GM20000 (cell line): ENCODE measurements around the gene STAC.

Source experiments
- DNase-seq: peaks from one replicate; pipeline ENCODE4 v3.0.0; 2012; ENCODE audit warnings: low spot score
- TF ChIP-seq, protein P1 (sequence below): IDR thresholded peaks from 2 replicates; pipeline ENCODE4 v1.5.1; 2012; ENCODE audit warnings: mild to moderate bottlenecking, control low read depth; ENCODE audit errors: extremely low read depth, missing control alignments

The STAC gene

DNA sequence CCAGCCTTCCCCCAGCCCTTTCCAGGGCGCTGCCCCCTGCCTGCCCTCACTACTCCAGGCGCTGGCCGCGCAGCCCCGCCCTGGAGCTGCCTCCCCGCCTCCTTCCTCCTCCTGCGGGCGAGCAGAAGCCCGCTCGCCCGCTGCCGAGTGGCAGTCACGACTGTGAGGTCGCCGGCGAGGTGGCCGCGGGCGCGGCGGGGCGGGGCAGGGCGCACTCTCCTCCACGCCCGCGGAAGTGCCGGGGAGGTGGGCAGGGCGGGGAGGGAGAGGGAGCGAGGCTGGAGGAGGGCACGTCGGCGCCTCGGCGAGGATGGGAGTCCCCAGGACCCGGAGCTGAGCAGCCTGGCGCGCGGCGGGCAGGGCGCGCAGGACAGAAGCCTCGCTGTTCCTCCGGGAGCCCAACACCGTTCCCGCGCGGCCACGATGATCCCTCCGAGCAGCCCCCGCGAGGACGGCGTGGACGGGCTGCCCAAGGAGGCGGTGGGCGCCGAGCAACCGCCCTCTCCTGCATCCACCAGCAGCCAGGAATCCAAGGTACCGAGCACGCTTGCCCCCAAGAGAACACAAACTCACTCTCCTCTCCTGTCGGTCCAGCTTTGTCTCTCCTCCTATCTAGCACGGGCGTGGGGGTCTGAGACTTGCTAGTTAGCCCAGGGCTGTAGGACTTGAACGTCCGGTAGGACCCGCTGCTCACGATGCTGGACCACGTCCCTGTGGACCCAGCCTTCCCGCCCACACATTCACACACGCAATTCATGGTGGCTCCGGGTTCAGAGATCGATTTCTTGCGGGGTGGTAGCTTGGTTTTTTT is at the start of gene STAC:
Gene STAC (plus strand): TSS at position 284 of the 811 bp plus-strand sequence. CDS start 140 bp downstream, at position 424.
- TF ChIP-seq, protein P1, sequence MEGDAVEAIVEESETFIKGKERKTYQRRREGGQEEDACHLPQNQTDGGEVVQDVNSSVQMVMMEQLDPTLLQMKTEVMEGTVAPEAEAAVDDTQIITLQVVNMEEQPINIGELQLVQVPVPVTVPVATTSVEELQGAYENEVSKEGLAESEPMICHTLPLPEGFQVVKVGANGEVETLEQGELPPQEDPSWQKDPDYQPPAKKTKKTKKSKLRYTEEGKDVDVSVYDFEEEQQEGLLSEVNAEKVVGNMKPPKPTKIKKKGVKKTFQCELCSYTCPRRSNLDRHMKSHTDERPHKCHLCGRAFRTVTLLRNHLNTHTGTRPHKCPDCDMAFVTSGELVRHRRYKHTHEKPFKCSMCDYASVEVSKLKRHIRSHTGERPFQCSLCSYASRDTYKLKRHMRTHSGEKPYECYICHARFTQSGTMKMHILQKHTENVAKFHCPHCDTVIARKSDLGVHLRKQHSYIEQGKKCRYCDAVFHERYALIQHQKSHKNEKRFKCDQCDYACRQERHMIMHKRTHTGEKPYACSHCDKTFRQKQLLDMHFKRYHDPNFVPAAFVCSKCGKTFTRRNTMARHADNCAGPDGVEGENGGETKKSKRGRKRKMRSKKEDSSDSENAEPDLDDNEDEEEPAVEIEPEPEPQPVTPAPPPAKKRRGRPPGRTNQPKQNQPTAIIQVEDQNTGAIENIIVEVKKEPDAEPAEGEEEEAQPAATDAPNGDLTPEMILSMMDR = no peak
- DNase-seq = no peak

- TF ChIP-seq, protein P1 = no peak
- no peak for DNase-seq
These were observed 48.2 kb upstream of the STAC start for GRCh38 chr3:36332139-36332538.

GRCh38 chr3:36362216-36362615 is 18.1 kb upstream of the STAC start:
- DNase-seq = no peak
- TF ChIP-seq, protein P1 = no peak

GRCh38 chr3:36362973-36363372 is 17.3 kb upstream of the STAC start:
- DNase-seq = no peak
- TF ChIP-seq, protein P1 = no peak

GRCh38 chr3:36364260-36364659 is 16.0 kb upstream of the STAC start:
- TF ChIP-seq, protein P1 = no peak
- DNase-seq = no peak

- no peak for DNase-seq
- TF ChIP-seq, protein P1 = no peak
These were observed 14.5 kb upstream of the STAC start for GRCh38 chr3:36365829-36366228.

- DNase-seq = no peak
- TF ChIP-seq, protein P1 = no peak
These were observed 14.0 kb upstream of the STAC start for GRCh38 chr3:36366308-36366707.
